SK-N-SH treated with all-trans-retinoic acid at 6 μM for 48 hours (cell line): ENCODE data around the gene NEGR1.

Experiments used
- ARNTL ChIP-seq: fragments of 450-650 bp; formaldehyde crosslinking; IDR thresholded peaks from 2 replicates; pipeline ENCODE4 v1.5.0; 2020; ENCODE audit warnings: low read depth, mild to moderate bottlenecking, moderate library complexity, borderline replicate concordance
- BACH2 ChIP-seq: fragments of 250-450 bp; sonication (Bioruptor Pico); IDR thresholded peaks from 2 replicates; pipeline ENCODE4 v1.9.0; 2021; ENCODE audit warnings: mild to moderate bottlenecking, borderline replicate concordance
- CREB5 ChIP-seq: fragments of 250-450 bp; sonication (Bioruptor Pico); IDR thresholded peaks from 2 replicates; pipeline ENCODE4 v1.5.1; 2020; ENCODE audit warnings: low read depth, mild to moderate bottlenecking, moderate library complexity
- CSDC2 ChIP-seq: fragments of 250-450 bp; sonication (Bioruptor Pico); IDR thresholded peaks from 2 replicates; pipeline ENCODE4 v1.5.0; 2020; ENCODE audit warnings: mild to moderate bottlenecking, moderate library complexity
- CSRNP3 ChIP-seq: fragments of 250-450 bp; sonication (Bioruptor Pico); IDR thresholded peaks from 2 replicates; pipeline ENCODE4 v1.5.1; 2021; ENCODE audit warnings: mild to moderate bottlenecking, moderate library complexity
- ESRRG ChIP-seq: fragments of 250-450 bp; sonication (Bioruptor Pico); IDR thresholded peaks from 2 replicates; pipeline ENCODE4 v1.6.1; 2021; ENCODE audit warnings: mild to moderate bottlenecking
- ISL1 ChIP-seq: fragments of 250-450 bp; sonication (Bioruptor Pico); IDR thresholded peaks from 2 replicates; pipeline ENCODE4 v2.1.2; 2022; ENCODE audit warnings: mild to moderate bottlenecking, moderate library complexity
- PATZ1 ChIP-seq: fragments of 250-450 bp; sonication (Bioruptor Pico); IDR thresholded peaks from 2 replicates; pipeline ENCODE4 v1.8.0; 2020; ENCODE audit warnings: mild to moderate bottlenecking, moderate library complexity, borderline replicate concordance
- POU6F1 ChIP-seq: fragments of 250-450 bp; sonication (Bioruptor Pico); IDR thresholded peaks from 2 replicates; pipeline ENCODE4 v1.8.0; 2021; ENCODE audit warnings: low read depth, mild to moderate bottlenecking, moderate library complexity, borderline replicate concordance
- RARB ChIP-seq: fragments of 250-450 bp; sonication (Bioruptor Pico); IDR thresholded peaks from 2 replicates; pipeline ENCODE4 v1.8.0; 2021; ENCODE audit warnings: mild to moderate bottlenecking, moderate library complexity
- TSHZ2 ChIP-seq: fragments of 250-450 bp; sonication (Bioruptor Pico); IDR thresholded peaks from 2 replicates; pipeline ENCODE4 v1.5.0; 2020; ENCODE audit warnings: mild to moderate bottlenecking, moderate library complexity
- ZFP3 ChIP-seq: fragments of 250-450 bp; sonication (Bioruptor Pico); IDR thresholded peaks from 2 replicates; pipeline ENCODE4 v1.5.0; 2020; ENCODE audit warnings: mild to moderate bottlenecking, moderate library complexity
- ZFP30 ChIP-seq: fragments of 450-650 bp; formaldehyde crosslinking; IDR thresholded peaks from 2 replicates; pipeline ENCODE4 v1.5.0; 2022; ENCODE audit warnings: mild to moderate bottlenecking, moderate library complexity
- ZNF8 ChIP-seq: fragments of 450-650 bp; formaldehyde crosslinking; IDR thresholded peaks from 2 replicates; pipeline ENCODE4 v1.5.0; 2020; ENCODE audit warnings: mild to moderate bottlenecking, moderate library complexity

GRCh38 chr1:72278461-72278860 lies 3.9 kb downstream of the NEGR1 start:
- TF ChIP-seq ZFP30 (no peak), RARB (no peak), PATZ1 (no peak), BACH2 (CRISPR knock-in tag) (no peak), ISL1 (no peak), CSDC2 (CRISPR knock-in tag) (no peak), ZFP3 (no peak), ESRRG (no peak), ARNTL (CRISPR knock-in tag) (no peak), CREB5 (no peak), POU6F1 (no peak), CSRNP3 (no peak), TSHZ2 (CRISPR knock-in tag) (no peak), ZNF8 (CRISPR knock-in tag) (no peak)
